Sciatic nerve (tissue), 2 donors: ENCODE data around the gene LCE2C. TPM values are rescaled to one million over a fixed set of nuclear protein-coding genes. Genes with fewer than 3 reads are reported as not detected.

Source experiments
- ATAC-seq: fragments of 200-7000 bp; cut with Tn5 transposase; one replicate; pipeline ENCODE4 v1.9.1; 2020; ENCODE audit warnings: mild to moderate bottlenecking, moderate library complexity
- DNase-seq: peaks from one replicate; pipeline ENCODE4 v3.0.0-alpha.2; 2020; ENCODE audit warnings: low spot score
- intact Hi-C: fragments of 100-400 bp; cut with DNase I; formaldehyde crosslinking; loops from one replicate; pipeline ENCODE4 v1.14.2; 2022
- total RNA-seq: library from RNA; stranded (reverse); fragmentation: NEBNext Ultra II Directional; extraction: Animal tissue kit (Norgen Biotek cat#: 25700); gene quantifications from one replicate; pipeline ENCODE4 v1.2.1, GENCODE V29; 2021
- donor health status: DM: no; HTN: no; CAD: no.
- donor health status: DM: no; HTN: no; CAD: no.

The LCE2C gene
- total RNA-seq, 1 donor from 2014 or later: not detected

DNA sequence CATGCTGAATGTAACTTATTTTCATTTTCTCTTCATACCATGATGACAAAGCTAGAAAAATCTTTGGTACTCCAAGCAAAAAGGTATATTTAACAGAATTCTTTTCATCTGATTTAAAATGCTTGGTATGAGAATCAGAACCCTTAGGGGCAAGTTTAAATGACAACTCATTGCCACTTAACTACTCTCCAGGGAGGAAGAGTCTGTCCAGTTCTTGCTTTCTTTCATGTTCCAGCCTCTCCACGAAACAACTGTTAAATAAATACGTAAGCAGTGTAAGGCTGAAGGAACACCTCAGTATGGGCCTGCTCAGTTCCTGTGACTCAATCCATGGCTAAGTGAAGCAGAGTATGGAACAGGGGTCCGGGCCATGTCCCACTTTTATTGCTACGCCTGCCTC is 24.7 kb downstream of the LCE2C start:
- intact Hi-C loops: no loop called here
- DNase-seq: no peak
- no peak for ATAC-seq

DNA sequence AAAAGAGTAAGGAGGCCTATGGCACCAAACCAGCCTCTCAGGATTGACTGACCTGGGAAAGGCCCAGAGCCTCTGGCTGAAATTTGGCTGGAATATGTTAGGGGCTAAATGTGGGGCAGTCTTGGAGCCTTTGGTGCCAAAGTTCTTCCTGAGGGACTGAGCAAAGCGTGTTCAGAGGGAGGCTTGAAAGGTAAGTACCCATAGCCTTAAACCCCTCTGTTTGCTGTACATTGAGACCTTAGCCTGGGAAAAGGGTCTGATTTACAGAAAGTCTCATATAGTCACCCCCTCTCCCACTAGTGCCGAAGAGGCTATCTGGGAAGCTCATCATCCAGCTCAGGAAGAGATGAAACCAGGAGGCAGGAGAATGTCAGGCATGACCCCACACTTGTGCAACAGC is 32.8 kb downstream of the LCE2C start, which contains the start of gene LCE4A:
Gene LCE4A, plus strand, starts transcription at position 301 of the 400 bp plus-strand sequence. CDS start 916 bp downstream, outside the sequence.
- intact Hi-C loops: no loop called here
- DNase-seq (no peak), ATAC-seq (no peak)

- intact Hi-C loops: no loop called here
- DNase-seq (no peak), ATAC-seq (no peak)
Observed at GRCh38 chr1:152718238-152718637, 43.2 kb downstream of the LCE2C start.

- ATAC-seq (no peak), DNase-seq (no peak)
- intact Hi-C loops: no loop called here
Observed at GRCh38 chr1:152725261-152725660, 50.2 kb downstream of the LCE2C start.

Other genes with a start within 250 kb of the LCE2C start
- gene LCE5A, start 164.5 kb upstream of the LCE2C start, total RNA-seq: not detected
- not detected for gene CRCT1, start 160.8 kb upstream of the LCE2C start, total RNA-seq
- not detected for gene LCE3E, start 108.5 kb upstream of the LCE2C start, total RNA-seq
- gene LCE3D, start 94.8 kb upstream of the LCE2C start, total RNA-seq: not detected
- not detected for gene LCE3C, start 75.0 kb upstream of the LCE2C start, total RNA-seq
- not detected for gene LCE3B, start 61.5 kb upstream of the LCE2C start, total RNA-seq
- gene LCE3A, start 52.2 kb upstream of the LCE2C start, total RNA-seq: not detected
- gene LCE2D, start 11.9 kb upstream of the LCE2C start, total RNA-seq: not detected
- not detected for gene LCE2B, start 10.8 kb downstream of the LCE2C start, total RNA-seq
- gene LCE2A, start 23.1 kb downstream of the LCE2C start, total RNA-seq: not detected
- not detected for gene LCE4A, start 32.9 kb downstream of the LCE2C start, total RNA-seq
- not detected for gene KPRP, start 82.7 kb downstream of the LCE2C start, total RNA-seq
- not detected for gene LCE1F, start 99.9 kb downstream of the LCE2C start, total RNA-seq
- gene LCE1E, start 111.0 kb downstream of the LCE2C start, total RNA-seq: not detected
- gene LCE1D, start 121.4 kb downstream of the LCE2C start, total RNA-seq: not detected
- not detected for gene LCE1C, start 131.4 kb downstream of the LCE2C start, total RNA-seq
- gene LCE1B, start 136.7 kb downstream of the LCE2C start, total RNA-seq: not detected
- gene LCE1A, start 152.2 kb downstream of the LCE2C start, total RNA-seq: not detected
- gene LCE6A, start 167.6 kb downstream of the LCE2C start, total RNA-seq: not detected
- not detected for gene LCE7A, start 184.7 kb downstream of the LCE2C start, total RNA-seq
- gene SMCP, start 203.0 kb downstream of the LCE2C start, total RNA-seq: not detected
- not detected for gene IVL, start 233.3 kb downstream of the LCE2C start, total RNA-seq